ENCODE measurements around the gene ADNP. TPM values are rescaled to one million over a fixed set of nuclear protein-coding genes. Genes with fewer than 3 reads are reported as not detected.

ADNP gene
- total and polyA plus RNA-seq, 2 of the 13 experiments (the other 11 are each of a cell fraction or from before 2014, with no cell fraction given) = 21.0 to 21.5 TPM

DNA sequence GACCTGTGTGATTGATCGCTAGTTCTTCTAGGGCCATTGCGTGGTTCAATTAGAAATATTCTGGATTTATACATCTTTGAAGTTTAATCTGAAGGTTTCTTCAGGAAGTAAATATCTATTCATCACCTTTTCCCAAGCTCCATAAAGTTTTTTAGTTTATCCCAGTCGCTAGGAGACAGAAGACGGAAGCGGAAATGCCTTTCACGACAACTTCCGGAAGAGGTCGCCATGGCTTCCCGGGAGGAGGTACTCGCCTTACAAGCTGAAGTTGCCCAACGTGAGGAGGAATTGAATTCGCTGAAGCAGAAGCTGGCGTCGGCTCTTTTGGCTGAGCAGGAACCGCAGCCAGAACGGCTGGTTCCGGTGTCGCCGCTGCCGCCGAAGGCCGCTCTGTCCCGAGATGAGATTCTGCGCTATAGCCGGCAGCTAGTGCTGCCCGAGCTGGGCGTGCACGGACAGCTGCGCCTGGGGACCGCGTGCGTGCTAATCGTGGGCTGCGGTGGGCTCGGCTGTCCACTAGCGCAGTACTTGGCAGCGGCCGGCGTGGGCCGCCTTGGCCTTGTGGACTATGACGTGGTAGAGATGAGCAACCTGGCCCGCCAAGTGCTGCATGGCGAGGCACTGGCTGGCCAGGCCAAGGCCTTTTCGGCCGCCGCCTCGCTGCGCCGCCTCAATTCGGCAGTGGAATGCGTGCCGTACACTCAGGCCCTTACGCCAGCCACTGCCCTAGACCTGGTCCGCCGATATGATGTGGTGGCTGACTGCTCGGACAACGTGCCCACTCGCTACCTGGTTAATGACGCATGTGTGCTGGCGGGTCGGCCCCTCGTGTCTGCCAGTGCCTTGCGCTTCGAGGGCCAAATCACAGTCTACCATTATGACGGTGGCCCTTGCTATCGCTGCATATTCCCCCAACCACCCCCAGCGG, 27.6 kb upstream of the ADNP start, which contains the start of gene MOCS3 (continued):
- TF ChIP-seq SNAI1 (CRISPR knock-in tag; IDR thresholded peaks at IDR 0.05; ENCODE audit: borderline replicate concordance) (peak; percentile 93; the same call in 1 of the 2 replicates), ZNF260 (CRISPR knock-in tag; IDR thresholded peaks at IDR 0.05; ENCODE audit: borderline replicate concordance, low read depth) (0 out of 2 replicates have a peak, but pooled peaks have one; percentile 24), ZNF12 (CRISPR knock-in tag; IDR thresholded peaks at IDR 0.05) (no peak; the same call in none of the 2 replicates), U2AF1 (optimal IDR thresholded peaks at IDR 0.05; ENCODE audit: low read depth, low read length) (peak; percentile 55), ZFP90 (CRISPR knock-in tag; IDR thresholded peaks at IDR 0.05; ENCODE audit: borderline replicate concordance) (peak; percentile 86; the same call in 1 of the 2 replicates), CEBPB (IDR thresholded peaks at IDR 0.05; ENCODE audit: borderline replicate concordance, low read depth, low read length) (peak; percentile 74; the same call in 1 of the 2 replicates), ZNF24 (IDR thresholded peaks at IDR 0.05) (peak; percentile 80; the same call in 1 of the 2 replicates), ZNF720 (CRISPR knock-in tag; IDR thresholded peaks at IDR 0.05) (no peak; the same call in 1 of the 2 replicates), CHD2 (IDR thresholded peaks at IDR 0.05; ENCODE audit: low read depth, low read length) (peak; percentile 22; the same call in 1 of the 2 replicates), PCBP2 (optimal IDR thresholded peaks at IDR 0.05; ENCODE audit: low read depth, low read length, poor library complexity, severe bottlenecking) (no peak), ZNF746 (CRISPR knock-in tag; IDR thresholded peaks at IDR 0.05) (0 out of 2 replicates have a peak, but pooled peaks have one; percentile 14), POLR2AphosphoS5 (IDR thresholded peaks at IDR 0.05; ENCODE audit: low read depth, low read length) (peak; percentile 80; the same call in 1 of the 2 replicates)
- TF ChIP-seq, protein P1, sequence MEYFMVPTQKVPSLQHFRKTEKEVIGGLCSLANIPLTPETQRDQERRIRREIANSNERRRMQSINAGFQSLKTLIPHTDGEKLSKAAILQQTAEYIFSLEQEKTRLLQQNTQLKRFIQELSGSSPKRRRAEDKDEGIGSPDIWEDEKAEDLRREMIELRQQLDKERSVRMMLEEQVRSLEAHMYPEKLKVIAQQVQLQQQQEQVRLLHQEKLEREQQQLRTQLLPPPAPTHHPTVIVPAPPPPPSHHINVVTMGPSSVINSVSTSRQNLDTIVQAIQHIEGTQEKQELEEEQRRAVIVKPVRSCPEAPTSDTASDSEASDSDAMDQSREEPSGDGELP (IDR thresholded peaks at IDR 0.05; ENCODE audit: borderline replicate concordance, low read depth) = no peak
- TF ChIP-seq, protein P2, sequence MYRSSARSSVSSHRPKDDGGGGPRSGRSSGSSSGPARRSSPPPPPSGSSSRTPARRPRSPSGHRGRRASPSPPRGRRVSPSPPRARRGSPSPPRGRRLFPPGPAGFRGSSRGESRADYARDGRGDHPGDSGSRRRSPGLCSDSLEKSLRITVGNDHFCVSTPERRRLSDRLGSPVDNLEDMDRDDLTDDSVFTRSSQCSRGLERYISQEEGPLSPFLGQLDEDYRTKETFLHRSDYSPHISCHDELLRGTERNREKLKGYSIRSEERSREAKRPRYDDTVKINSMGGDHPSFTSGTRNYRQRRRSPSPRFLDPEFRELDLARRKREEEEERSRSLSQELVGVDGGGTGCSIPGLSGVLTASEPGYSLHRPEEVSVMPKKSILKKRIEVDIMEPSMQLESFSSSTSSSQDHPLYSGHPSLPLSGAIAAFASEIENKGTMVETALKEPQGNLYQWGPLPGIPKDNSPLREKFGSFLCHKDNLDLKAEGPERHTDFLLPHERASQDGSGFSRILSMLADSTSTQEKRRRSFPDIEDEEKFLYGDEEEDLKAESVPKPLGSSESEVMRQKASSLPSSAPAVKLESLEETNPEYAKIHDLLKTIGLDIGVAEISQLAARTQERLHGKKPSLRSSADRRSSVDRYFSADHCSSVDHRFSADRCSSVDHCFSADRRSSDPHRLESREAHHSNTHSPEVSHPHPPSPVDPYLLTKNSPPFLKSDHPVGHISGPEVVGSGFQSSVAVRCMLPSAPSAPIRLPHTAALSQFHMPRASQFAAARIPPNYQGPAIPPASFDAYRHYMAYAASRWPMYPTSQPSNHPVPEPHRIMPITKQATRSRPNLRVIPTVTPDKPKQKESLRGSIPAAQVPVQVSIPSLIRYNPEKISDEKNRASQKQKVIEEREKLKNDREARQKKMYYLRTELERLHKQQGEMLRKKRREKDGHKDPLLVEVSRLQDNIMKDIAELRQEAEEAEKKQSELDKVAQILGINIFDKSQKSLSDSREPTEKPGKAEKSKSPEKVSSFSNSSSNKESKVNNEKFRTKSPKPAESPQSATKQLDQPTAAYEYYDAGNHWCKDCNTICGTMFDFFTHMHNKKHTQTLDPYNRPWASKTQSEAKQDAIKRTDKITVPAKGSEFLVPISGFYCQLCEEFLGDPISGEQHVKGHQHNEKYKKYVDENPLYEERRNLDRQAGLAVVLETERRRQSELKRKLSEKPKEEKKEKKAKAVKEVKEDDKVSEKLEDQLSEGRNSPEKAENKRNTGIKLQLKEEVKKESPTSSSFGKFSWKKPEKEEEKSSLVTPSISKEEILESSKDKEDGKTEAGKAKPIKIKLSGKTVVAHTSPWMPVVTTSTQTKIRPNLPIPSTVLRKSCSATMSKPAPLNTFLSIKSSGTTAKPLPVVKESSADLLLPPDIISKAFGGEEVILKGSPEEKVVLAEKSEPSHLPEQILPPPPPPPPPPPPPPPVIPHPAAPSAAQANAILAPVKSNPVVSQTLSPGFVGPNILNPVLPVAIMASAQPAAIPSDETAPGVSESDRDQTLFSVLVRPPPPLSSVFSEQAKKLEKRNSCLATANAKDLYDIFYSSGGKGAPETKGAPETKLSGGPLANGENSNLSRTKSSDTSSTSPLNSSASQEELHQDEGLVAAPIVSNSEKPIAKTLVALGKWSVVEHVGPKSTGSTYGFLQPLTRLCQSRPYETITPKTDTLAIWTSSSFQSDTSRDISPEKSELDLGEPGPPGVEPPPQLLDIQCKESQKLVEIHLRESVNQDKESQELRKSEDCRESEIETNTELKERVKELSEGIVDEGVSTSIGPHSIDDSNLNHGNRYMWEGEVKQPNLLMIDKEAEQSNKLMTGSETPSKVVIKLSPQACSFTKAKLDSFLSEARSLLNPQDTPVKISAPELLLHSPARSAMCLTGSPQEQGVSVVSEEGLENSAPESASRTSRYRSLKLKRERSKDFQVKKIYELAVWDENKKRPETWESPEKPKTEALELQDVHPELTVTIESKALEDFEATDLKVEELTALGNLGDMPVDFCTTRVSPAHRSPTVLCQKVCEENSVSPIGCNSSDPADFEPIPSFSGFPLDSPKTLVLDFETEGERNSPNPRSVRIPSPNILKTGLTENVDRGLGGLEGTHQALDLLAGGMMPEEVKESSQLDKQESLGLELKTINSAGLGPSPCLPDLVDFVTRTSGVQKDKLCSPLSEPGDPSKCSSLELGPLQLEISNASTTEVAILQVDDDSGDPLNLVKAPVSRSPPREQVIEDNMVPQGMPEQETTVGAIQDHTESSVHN (CRISPR knock-in tag; IDR thresholded peaks at IDR 0.05) = 0 out of 2 replicates have a peak, but pooled peaks have one; percentile 19
- TF ChIP-seq, protein P3, sequence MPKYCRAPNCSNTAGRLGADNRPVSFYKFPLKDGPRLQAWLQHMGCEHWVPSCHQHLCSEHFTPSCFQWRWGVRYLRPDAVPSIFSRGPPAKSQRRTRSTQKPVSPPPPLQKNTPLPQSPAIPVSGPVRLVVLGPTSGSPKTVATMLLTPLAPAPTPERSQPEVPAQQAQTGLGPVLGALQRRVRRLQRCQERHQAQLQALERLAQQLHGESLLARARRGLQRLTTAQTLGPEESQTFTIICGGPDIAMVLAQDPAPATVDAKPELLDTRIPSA (CRISPR knock-in tag; IDR thresholded peaks at IDR 0.05; ENCODE audit: borderline replicate concordance) = peak; percentile 79; the same call in 1 of the 2 replicates
- TF ChIP-seq, protein P4, sequence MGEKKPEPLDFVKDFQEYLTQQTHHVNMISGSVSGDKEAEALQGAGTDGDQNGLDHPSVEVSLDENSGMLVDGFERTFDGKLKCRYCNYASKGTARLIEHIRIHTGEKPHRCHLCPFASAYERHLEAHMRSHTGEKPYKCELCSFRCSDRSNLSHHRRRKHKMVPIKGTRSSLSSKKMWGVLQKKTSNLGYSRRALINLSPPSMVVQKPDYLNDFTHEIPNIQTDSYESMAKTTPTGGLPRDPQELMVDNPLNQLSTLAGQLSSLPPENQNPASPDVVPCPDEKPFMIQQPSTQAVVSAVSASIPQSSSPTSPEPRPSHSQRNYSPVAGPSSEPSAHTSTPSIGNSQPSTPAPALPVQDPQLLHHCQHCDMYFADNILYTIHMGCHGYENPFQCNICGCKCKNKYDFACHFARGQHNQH (CRISPR knock-in tag; IDR thresholded peaks at IDR 0.05) = no peak; the same call in 1 of the 2 replicates

Data from HepG2 (cell line).